Fibroblast of villous mesenchyme (primary cell): ENCODE results near the gene TMEM63A. TPM values are rescaled to one million over a fixed set of nuclear protein-coding genes. Genes with fewer than 3 reads are reported as not detected.
"Not testable (repeated sequence)": the region's sequence is repeated elsewhere in the genome, so short reads cannot be mapped to it uniquely, and the experiment has no call there.

Experiments
- DNase-seq: peaks from one replicate; pipeline ENCODE4 v3.0.0-alpha.2; 2010; ENCODE audit warnings: low read depth
- H3K4me3 ChIP-seq: 2 replicates; pipeline ENCODE4 v1.5.1; 2011; ENCODE audit warnings: low read depth, mild to moderate bottlenecking, low read length
- total RNA-seq: library from RNA; depleted of rRNA; stranded (reverse); fragments of >200 nt; gene quantifications from 2 replicates; pipeline ENCODE4 v1.2.3, GENCODE V29; 2012
- TF ChIP-seq, protein P1 (sequence below): IDR thresholded peaks from 2 replicates; pipeline ENCODE4 v1.5.1; 2012; ENCODE audit warnings: low read depth, mild to moderate bottlenecking, low read length; ENCODE audit not compliant: insufficient read depth

Gene TMEM63A
- total RNA-seq, 1 donor, result 26.3 TPM

DNA sequence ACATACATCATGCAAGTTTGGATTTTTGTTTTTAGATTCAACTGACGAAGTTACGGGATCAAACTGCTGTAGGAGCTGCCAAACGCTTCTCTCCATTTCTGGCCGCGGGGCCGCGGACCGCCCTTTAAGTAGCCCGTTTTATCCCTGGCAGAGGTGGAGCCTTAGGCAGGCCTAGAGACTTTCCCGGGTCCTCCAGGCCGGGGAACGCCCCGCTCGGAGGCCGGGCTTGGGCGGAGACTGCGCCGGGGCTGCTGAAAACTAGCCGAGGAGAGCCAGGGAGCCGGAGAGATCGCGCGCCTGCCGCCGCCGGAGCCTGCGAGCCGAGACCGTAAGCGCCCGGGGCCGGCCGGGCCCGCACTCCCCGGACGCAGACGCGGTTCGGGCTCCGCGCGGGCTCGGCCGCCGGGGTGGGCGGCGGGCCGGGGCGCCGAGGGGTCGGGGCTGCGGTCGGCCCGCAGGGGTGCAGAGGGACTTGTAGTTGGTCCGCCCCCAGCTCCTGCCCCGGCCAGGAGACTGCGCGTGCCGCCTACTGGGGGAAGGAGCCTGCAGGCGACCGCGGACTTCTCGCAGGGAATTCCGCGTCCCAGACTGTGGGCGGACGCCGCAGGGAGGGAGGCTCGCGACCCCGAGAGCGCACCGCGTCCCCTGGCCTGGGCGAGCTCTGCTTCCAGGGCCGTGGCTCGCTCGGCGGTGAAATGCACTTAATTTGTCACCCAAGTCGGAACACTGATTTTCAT is 72.2 kb downstream of the TMEM63A start, which contains the start of gene EPHX1:
Gene EPHX1 (plus strand): TSS at position 283 of the 737 bp plus-strand sequence. CDS start 18,606 bp downstream, outside the sequence.
- H3K4me3 ChIP-seq, result peak within 1 kb of the TSS; percentile 77
- DNase-seq, result peak; percentile 86

GRCh38 chr1:225808136-225808535 is 74.0 kb downstream of the TMEM63A start:
- TF ChIP-seq, protein P1, sequence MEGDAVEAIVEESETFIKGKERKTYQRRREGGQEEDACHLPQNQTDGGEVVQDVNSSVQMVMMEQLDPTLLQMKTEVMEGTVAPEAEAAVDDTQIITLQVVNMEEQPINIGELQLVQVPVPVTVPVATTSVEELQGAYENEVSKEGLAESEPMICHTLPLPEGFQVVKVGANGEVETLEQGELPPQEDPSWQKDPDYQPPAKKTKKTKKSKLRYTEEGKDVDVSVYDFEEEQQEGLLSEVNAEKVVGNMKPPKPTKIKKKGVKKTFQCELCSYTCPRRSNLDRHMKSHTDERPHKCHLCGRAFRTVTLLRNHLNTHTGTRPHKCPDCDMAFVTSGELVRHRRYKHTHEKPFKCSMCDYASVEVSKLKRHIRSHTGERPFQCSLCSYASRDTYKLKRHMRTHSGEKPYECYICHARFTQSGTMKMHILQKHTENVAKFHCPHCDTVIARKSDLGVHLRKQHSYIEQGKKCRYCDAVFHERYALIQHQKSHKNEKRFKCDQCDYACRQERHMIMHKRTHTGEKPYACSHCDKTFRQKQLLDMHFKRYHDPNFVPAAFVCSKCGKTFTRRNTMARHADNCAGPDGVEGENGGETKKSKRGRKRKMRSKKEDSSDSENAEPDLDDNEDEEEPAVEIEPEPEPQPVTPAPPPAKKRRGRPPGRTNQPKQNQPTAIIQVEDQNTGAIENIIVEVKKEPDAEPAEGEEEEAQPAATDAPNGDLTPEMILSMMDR, result no peak
- no peak overlapping the region for H3K4me3 ChIP-seq
- DNase-seq, result no peak

More for the DNA sequence above, 72.2 kb downstream of the TMEM63A start, which contains the start of gene EPHX1:
- TF ChIP-seq, protein P1, result peak; percentile 40

- H3K4me3 ChIP-seq, DNase-seq: not testable (repeated sequence)
Measured at GRCh38 chr1:225806736-225807135, 75.4 kb downstream of the TMEM63A start.

GRCh38 chr1:225806249-225806648 is 75.9 kb downstream of the TMEM63A start:
- H3K4me3 ChIP-seq, result no peak overlapping the region
- TF ChIP-seq, protein P1, result no peak

DNA sequence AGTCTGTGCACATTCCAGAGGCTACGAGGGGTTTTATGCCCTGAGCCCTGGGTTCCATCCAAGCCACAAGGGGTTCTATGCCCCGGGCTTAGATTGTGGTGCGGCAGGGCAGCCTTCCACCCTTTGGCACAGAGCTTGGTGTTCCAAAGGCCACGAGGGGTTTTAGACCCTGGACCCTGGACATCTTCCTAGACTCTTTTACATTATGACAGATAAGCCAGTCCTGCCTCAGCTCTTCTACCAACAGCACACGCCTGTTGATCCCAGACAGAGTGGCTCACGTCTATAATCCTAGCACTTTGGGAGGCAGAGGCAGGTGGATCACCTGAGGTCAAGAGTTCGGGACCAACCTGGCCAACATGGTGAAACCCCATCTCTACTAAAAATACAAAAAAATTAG is 81.0 kb downstream of the TMEM63A start:
- H3K4me3 ChIP-seq, DNase-seq: not testable (repeated sequence)

More at GRCh38 chr1:225806249-225806648, 75.9 kb downstream of the TMEM63A start:
- no peak for DNase-seq

GRCh38 chr1:225796097-225796496 is 86.1 kb downstream of the TMEM63A start:
- H3K4me3 ChIP-seq, DNase-seq: not testable (repeated sequence)

Other genes starting within 250 kb of the TMEM63A start
- 126 and 135 TPM in 2 replicates for gene ENAH, start 229.3 kb downstream of the TMEM63A start, total RNA-seq
- 166 and 232 TPM in 2 replicates for gene SRP9, start 104.6 kb downstream of the TMEM63A start, total RNA-seq
- 17.7 and 31.5 TPM in 2 replicates for gene EPHX1, start 72.3 kb downstream of the TMEM63A start, total RNA-seq
- gene LEFTY1, start 6.8 kb upstream of the TMEM63A start, total RNA-seq, result 0.32 TPM in 1 of 2 replicates, not detected in the other
- 28.0 and 36.7 TPM in 2 replicates for gene PYCR2, start 41.9 kb upstream of the TMEM63A start, total RNA-seq
- under 0.01 TPM in 1 of 2 replicates, not detected in the other for gene LEFTY2, start 58.8 kb upstream of the TMEM63A start, total RNA-seq
- 22.2 and 31.5 TPM in 2 replicates for gene SDE2, start 117.0 kb upstream of the TMEM63A start, total RNA-seq
- gene H3-3A, start 180.3 kb upstream of the TMEM63A start, total RNA-seq, result 107 and 148 TPM in 2 replicates